Coronary artery (tissue), 2 donors: ENCODE data around the gene IL26.

Source experiments
- DNase-seq: peaks from one replicate; pipeline ENCODE4 v3.0.0-alpha.2; 2017; ENCODE audit warnings: low spot score
- H3K27ac ChIP-seq, 2 donors: fragments of 200-600 bp; sonication (generic); one replicate each; pipeline ENCODE4 v1.5.1; 2016 to 2019
- H3K4me3 ChIP-seq: fragments of 200-600 bp; sonication (generic); 2 replicates; pipeline ENCODE4 v1.5.1; 2016; ENCODE audit warnings: mild to moderate bottlenecking, moderate library complexity
- TF ChIP-seq, protein P1 (sequence below): fragments of 200-600 bp; sonication (generic); IDR thresholded peaks from one replicate; pipeline ENCODE4 v1.5.1; 2019; ENCODE audit warnings: antibody characterized with exemption

IL26 gene

DNA sequence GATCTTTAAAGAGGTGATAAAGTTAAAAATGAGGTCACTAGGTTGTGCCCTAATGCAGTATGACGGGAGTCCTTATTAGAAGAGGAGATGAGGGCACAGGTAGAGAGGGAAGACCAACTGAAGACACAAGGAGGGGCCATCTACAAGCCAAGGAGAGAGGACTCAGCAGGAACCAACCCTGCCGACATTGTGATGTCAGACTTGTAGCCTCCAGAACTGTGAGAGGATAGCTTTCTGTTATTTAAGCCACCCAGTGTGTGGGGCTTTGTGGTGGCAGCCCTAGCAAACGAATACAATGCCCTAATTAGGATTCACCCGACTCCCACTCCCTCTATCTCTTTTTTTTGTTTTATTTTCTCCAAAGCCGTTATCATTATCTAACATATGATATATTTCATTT lies 7.9 kb upstream of the IL26 start:
- H3K4me3 ChIP-seq: no peak overlapping the region
- TF ChIP-seq, protein P1, sequence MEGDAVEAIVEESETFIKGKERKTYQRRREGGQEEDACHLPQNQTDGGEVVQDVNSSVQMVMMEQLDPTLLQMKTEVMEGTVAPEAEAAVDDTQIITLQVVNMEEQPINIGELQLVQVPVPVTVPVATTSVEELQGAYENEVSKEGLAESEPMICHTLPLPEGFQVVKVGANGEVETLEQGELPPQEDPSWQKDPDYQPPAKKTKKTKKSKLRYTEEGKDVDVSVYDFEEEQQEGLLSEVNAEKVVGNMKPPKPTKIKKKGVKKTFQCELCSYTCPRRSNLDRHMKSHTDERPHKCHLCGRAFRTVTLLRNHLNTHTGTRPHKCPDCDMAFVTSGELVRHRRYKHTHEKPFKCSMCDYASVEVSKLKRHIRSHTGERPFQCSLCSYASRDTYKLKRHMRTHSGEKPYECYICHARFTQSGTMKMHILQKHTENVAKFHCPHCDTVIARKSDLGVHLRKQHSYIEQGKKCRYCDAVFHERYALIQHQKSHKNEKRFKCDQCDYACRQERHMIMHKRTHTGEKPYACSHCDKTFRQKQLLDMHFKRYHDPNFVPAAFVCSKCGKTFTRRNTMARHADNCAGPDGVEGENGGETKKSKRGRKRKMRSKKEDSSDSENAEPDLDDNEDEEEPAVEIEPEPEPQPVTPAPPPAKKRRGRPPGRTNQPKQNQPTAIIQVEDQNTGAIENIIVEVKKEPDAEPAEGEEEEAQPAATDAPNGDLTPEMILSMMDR: no peak
- no peak for DNase-seq

GRCh38 chr12:68231691-68232090 lies 6.1 kb upstream of the IL26 start:
- Histone ChIP-seq H3K4me3 (no peak overlapping the region), H3K27ac (no peak overlapping the region)
- TF ChIP-seq, protein P1: no peak
- DNase-seq: no peak

More for the DNA sequence above, 7.9 kb upstream of the IL26 start:
- no peak overlapping the region for H3K27ac ChIP-seq

DNA sequence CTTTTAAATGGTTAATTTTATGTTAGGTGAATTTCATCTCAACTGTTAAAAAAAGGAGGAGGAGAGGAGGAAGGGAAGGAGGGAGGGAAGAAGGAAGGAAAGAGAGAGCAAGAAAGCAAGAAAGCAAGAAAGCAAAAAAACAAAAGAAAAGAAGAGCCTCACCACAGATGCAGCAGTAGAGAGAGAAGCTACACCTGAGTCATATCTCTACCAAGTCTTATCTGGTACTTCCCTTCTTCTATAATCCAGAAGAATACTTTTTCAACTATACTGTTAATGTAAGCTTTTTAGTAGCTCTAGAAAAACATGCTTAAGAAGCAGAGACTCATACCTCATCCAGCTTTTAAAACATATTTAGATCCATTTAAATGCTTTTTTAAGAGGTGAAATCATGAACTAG lies 5.6 kb upstream of the IL26 start:
- H3K27ac ChIP-seq: no peak overlapping the region
- no peak for DNase-seq
- TF ChIP-seq, protein P1: no peak
- H3K4me3 ChIP-seq: no peak overlapping the region

DNA sequence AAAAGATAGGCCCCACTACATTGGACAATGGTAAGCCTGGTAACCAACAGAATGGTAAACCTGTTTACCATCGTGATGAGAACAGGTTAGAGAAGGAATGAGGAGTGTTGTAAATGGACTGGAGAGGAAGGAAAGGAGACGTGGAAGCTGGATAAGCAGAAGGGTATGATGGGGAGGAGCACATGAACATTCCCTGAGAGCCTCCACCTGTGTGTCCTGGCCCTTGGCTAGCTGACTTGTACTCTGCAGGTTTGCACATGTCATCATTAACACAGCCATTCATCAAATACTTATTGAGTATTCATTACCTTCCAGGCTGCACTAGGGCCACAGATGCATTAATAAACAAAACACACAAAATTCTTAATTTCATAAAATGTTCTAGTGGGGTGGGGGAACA lies 4.3 kb upstream of the IL26 start:
- H3K4me3 ChIP-seq: no peak overlapping the region
- no peak overlapping the region for H3K27ac ChIP-seq
- TF ChIP-seq, protein P1: no peak
- DNase-seq: no peak

- DNase-seq: no peak
- Histone ChIP-seq H3K27ac (no peak overlapping the region), H3K4me3 (no peak overlapping the region)
- TF ChIP-seq, protein P1: no peak
These were observed 1.7 kb upstream of the IL26 start for GRCh38 chr12:68227356-68227755.

GRCh38 chr12:68224613-68225285 lies 861 bp downstream of the IL26 start:
- TF ChIP-seq, protein P1: no peak
- H3K27ac ChIP-seq: no peak overlapping the region
- no peak overlapping the region for H3K4me3 ChIP-seq
- DNase-seq: no peak

DNA sequence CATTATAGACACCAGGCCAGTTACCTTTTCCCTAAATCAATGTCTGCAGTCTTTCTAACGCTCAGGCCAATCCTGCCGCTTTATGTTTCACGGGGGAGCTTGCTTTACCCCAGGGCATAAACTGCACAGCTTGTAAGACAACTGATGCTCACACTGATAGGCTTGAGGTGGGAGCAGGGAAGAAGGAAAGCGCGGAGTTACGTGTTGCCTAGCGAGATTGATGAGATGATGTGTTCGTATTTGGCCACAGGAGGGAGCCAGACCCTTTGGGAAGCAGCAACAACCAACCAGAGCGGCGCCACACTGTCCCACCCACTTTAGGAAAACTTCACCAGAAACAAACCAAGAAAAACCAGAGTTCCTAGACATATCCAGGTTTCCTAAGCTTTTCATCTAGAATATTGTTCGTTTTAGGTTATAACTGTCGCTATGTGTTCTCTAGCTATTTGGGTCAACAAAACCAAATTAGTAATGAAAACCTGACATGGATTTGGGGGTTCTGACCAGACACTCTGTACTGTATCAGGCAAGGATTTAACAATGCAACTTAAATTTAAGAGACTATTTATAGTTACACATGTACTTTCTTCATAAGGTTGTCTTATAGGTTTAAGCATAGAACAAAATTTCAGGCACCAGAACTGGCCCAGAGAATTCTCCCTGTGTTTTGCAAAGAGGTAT lies 2.4 kb downstream of the IL26 start:
- DNase-seq: peak; percentile 81
- TF ChIP-seq, protein P1: peak; percentile 64
- Histone ChIP-seq H3K4me3 (peak overlapping the region; percentile 44), H3K27ac (no peak overlapping the region)
